Transverse colon (tissue), 4 donors: ENCODE measurements around the gene CLMN.

ENCODE experiments used
- CTCF ChIP-seq, 5 experiments: fragments of 200-600 bp in 3 of 5; fragments of 450-650 bp in 2 of 5; sonication (generic) in 3 of 5; IDR thresholded peaks; 1 replicate in 2 of 5; 2 replicates in 3 of 5; pipeline ENCODE4 v1.5.1; 2016 to 2017; ENCODE audit warnings: antibody characterized with exemption in 5 of 5, inconsistent platforms in 3 of 5, mild to moderate bottlenecking in 2 of 5, moderate library complexity in 1 of 5
- POLR2AphosphoS5 ChIP-seq, 3 donors: sonication (generic); formaldehyde crosslinking; IDR thresholded peaks; one replicate each; pipeline ENCODE4 v1.6.1; 2016; ENCODE audit warnings: antibody characterized with exemption in 3 of 3

GRCh38 chr14:95210699-95211098, 109.0 kb downstream of the CLMN start:
- TF ChIP-seq POLR2AphosphoS5 (IDR thresholded peaks at IDR 0.05) (no peak), CTCF (IDR thresholded peaks at IDR 0.05) (no peak)
